ENCODE results near the gene ENDOD1.
"Not testable (repeated sequence)": the region's sequence is repeated elsewhere in the genome, so short reads cannot be mapped to it uniquely, and the experiment has no call there.

Gene ENDOD1

DNA sequence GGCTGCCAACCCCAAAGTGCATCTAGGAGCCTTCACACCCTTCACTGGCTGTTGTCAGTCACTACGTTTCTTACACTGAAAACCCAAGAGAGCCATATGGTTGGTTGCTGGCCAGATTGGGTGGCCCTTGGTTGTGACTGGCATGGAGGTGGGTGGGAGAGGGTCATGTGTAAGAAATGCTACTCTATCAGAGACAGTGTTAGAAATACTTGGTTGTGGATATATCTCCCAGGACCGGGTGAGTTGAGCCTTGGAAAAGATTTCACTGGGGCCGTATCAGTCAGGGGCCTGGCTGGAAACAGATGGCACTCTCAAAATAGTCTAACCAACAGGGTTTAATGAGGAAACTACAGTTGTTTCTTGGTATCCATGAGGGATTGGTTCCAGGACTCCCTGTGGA lies 15.2 kb downstream of the ENDOD1 start:
- DNase-seq: no peak

DNA sequence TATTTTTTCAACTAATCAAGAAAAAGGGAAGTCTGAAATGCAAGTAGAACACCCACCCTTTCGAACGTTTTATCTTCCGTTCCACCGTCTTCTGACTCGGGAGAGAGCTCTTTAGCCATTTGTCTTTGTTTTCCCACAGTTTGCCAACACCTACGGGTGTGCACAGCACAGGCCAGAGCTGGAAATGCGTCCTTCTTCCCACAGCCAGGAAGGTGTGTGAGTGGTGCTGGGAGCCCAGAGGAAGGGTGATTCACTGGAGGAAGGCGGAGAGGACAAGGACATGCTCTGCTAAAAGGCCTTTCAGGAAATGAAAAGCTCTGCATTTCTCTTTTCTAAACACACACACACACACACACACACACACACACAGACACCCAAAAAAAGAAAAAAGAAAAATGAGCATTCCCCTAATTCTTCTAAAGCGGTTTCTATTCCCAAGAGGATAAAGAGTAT lies 18.5 kb downstream of the ENDOD1 start:
- DNase-seq: no peak

GRCh38 chr11:95108671-95109551 lies 19.3 kb downstream of the ENDOD1 start:
- no peak for DNase-seq

DNA sequence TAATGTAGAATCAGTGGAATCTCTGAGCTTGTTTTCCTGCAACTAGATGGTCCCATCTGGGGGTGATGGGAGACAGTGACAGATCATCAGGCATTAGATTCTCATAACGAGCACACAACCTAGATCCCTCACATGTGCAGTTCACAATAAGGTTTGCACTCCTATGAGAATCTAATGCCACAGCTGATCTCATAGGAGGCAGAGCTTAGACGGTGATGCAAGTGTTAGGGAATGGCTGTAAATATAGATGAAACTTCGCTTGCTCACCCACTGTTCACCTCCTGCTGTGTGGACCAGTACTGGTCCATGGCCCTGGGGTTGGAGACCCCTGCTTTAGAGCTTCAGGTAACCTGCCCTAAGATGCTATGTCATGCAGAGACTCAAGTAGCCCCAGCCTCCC lies 21.8 kb downstream of the ENDOD1 start:
- DNase-seq: not testable (repeated sequence)

DNA sequence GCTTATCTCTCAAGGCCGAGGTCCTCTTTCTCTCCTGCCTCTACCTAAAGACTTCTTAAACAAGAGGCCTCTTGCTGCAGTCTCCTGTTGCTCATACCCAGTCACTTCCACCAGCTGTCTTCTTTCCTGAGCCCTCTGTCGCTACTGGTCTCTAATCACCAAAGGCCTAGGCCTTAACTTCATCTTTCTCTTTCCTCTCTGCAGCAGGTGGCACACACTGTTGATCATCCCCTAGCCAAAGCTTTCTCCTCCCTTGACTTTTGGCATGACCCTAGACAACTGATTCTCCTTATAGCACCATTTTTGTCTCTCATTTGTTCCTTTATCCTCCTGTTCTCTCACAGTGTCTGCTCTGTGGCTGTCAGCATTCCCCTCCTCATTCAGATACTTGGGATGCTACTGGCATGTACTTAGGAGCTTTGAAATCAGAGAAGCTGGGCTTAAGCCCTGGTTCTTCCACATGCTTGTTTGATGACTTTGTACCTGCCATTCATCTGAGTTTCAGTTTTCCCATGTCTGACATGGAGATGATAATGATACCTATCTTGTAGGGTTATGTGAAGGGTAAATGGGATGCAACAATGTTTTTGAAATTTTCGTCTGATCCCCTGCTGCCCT lies 22.4 kb downstream of the ENDOD1 start:
- DNase-seq: no peak

GRCh38 chr11:95115597-95115996 lies 26.0 kb downstream of the ENDOD1 start:
- no peak for DNase-seq

- peak; percentile 16 for DNase-seq
These were observed 29.9 kb downstream of the ENDOD1 start for GRCh38 chr11:95119361-95120060.

GRCh38 chr11:95121698-95122097 lies 32.1 kb downstream of the ENDOD1 start:
- DNase-seq: no peak

DNA sequence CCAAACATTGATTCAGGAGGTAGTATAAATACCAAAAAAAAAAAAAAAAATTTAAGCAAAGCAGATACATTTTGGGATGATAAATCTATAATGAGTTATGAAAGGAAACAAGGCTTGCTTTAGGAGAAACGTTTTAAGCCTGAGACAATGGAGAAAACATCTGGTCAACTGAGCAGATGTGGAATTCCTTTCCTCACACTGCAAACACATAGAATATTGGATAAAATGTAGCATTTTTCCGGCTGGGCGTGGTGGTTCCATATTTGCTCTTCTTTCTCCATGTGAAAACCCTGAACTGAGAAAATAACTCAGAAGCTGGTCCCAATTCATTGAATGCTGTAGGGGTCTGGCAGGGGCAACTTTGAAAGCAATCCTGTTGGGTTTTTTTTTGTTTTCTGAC lies 33.9 kb downstream of the ENDOD1 start:
- DNase-seq: no peak

DNA sequence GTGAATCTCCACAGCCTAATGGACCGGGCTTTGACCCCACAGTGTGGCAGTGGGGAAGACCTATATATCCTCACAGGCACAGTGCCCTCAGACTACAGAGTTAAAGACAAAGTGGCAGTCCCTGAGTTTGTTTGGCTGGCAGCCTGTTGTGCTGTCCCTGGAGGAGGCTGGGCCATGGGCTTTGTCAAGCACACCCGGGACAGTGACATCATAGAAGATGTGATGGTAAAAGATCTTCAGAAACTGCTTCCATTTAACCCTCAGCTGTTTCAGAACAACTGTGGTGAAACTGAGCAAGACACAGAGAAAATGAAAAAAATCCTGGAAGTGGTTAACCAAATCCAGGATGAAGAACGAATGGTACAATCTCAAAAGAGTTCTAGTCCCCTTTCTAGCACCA lies 39.0 kb downstream of the ENDOD1 start:
- no peak for DNase-seq

- DNase-seq: no peak
These were observed 43.3 kb downstream of the ENDOD1 start for GRCh38 chr11:95132956-95133355.

GRCh38 chr11:95134491-95134890 lies 44.8 kb downstream of the ENDOD1 start:
- DNase-seq: no peak

DNA sequence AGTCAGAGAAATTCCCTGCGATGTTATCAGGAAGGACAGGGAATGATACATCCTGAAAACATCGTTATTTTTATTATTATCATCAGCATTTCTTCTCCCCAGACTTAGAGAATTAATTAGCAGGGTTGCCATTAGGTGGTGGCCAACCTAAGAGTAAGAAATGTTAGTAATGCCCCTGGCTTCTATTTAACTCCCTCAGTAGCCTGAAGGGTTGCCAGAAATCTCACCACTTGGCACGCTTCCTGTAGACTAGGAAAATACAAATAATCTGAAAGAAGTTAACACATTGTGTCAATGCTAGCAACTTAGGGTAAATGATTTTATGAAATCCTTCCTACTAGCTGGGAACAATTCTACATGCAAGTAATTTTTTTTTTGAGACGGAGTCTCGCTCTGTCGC lies 45.5 kb downstream of the ENDOD1 start:
- no peak for DNase-seq

DNA sequence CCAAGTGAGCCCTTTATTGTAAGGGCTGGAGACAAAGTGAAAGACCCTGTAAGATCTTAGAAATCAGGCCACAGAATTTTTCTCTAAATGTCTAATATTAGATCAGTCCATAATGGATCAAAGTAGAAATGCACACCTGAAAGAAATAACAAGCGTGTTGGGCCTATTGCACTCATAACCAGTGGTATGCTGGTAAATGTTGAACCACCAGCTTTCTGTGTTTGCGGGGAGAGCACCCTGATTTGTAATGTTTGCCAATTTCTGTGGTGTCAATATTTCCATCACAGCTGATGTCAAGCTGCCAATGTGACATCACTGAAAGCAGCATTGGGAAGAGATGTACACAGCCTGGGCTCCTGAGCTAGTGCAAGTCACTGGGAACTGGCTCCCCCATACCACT lies 46.2 kb downstream of the ENDOD1 start:
- no peak for DNase-seq

GRCh38 chr11:95136747-95137146 lies 47.1 kb downstream of the ENDOD1 start:
- not testable (repeated sequence) for DNase-seq

DNA sequence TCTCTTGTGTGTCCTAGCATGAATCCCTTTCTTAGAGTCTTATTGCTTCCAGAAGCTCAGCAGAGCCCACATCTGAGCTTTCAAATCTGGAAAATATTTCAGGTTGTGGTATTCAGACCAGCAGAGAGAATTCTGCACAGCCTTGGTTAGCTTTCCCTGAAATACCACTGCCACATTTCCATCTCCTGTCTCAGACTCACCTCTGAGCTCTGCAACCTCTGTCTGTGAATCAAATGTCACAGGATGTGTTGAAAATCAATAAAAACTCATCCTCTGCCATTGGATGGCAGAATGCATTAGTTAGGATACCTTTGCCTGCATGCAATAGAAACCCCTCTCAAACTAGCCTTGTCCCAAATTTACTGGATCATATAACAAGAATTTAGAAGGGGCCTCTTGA lies 47.7 kb downstream of the ENDOD1 start:
- DNase-seq: no peak

GRCh38 chr11:95138448-95138847 lies 48.8 kb downstream of the ENDOD1 start:
- no peak for DNase-seq

DNA sequence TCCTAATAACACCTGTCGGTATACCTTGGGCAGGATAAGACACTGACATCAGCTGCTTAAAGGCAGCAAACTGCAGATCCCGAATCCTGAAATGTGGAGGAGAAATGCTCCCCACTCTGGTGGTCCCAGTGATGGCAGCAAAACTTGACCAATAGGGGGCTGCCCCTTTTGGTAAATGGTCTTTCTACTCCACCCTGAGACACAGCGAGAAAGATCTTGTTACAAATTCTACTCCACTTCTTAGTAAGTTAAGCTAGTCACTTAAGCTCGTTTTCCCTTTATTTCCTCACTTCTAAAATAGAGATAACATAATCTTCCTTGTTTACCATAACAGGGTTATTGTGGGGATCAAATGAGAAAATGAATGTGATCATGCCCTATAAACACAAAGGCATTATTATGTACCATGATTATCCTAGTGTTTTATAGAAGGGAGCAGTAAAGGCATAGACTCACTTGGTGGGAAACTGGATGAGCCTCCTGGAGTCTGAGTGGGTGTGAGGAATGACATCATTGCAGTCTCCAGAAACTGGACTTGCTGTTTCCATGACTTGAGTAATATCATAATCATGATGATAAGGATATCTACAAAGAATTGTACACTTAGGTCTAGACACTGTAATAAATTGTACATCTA lies 50.9 kb downstream of the ENDOD1 start:
- no peak for DNase-seq

DNA sequence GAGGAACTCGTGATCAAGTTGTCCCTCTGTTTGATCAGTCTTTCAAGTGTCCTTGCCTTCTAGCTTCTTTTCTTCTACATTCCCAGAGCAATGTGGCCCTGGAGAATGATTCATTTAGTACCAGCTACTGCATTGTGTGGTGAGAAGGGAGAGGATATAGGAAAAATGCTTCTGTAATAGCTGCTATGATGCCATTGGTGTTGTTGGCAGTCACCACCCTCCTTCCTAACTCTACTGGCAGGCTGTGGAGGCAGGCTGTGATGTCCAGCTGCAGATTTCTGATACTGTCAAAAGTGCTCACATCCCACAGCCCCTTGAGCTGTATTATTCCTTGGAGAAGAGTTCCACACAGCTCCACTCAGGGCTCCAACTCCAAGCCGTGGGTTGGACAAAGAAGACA lies 52.8 kb downstream of the ENDOD1 start:
- no peak for DNase-seq

- DNase-seq: no peak
These were observed 53.5 kb downstream of the ENDOD1 start for GRCh38 chr11:95143106-95143681.

GRCh38 chr11:95144313-95145235 lies 54.9 kb downstream of the ENDOD1 start:
- no peak for DNase-seq
